KMS-11 (cell line): ENCODE results near the gene PDHX.

Experiments used
- H2AFZ ChIP-seq: fragments of 200-600 bp; sonication (generic); 2 replicates; pipeline ENCODE4 v1.6.1; 2016; ENCODE audit warnings: antibody characterized with exemption, mixed run types, low read depth
- H3K27ac ChIP-seq: fragments of 200-600 bp; sonication (generic); 2 replicates; pipeline ENCODE4 v1.6.1; 2016; ENCODE audit warnings: mild to moderate bottlenecking, mixed run types
- H3K27me3 ChIP-seq: fragments of 200-600 bp; sonication (generic); 2 replicates; pipeline ENCODE4 v1.6.1; 2017; ENCODE audit warnings: mild to moderate bottlenecking, low read depth, mixed run types, moderate library complexity; ENCODE audit not compliant: insufficient read depth
- H3K36me3 ChIP-seq: fragments of 200-600 bp; sonication (generic); 2 replicates; pipeline ENCODE4 v1.6.1; 2017; ENCODE audit warnings: mild to moderate bottlenecking, mixed run types; ENCODE audit not compliant: insufficient read depth
- H3K4me1 ChIP-seq: fragments of 200-600 bp; sonication (generic); 2 replicates; pipeline ENCODE4 v1.6.1; 2016; ENCODE audit warnings: mild to moderate bottlenecking, low read depth, mixed run types; ENCODE audit not compliant: poor library complexity, severe bottlenecking
- H3K4me2 ChIP-seq: fragments of 200-600 bp; sonication (generic); 2 replicates; pipeline ENCODE4 v1.7.0; 2016; ENCODE audit warnings: mild to moderate bottlenecking, mixed run types
- H3K4me3 ChIP-seq: fragments of 200-600 bp; sonication (generic); IDR thresholded peaks from 2 replicates; pipeline ENCODE4 v1.6.1; 2017; ENCODE audit warnings: low read depth, low read length, mixed read lengths; ENCODE audit not compliant: insufficient read depth
- H3K79me2 ChIP-seq: fragments of 200-600 bp; sonication (generic); 2 replicates; pipeline ENCODE4 v1.6.1; 2016; ENCODE audit warnings: low read depth, mixed run types; ENCODE audit not compliant: insufficient read depth
- H3K9ac ChIP-seq: fragments of 200-600 bp; sonication (generic); 2 replicates; pipeline ENCODE4 v1.6.1; 2016; ENCODE audit warnings: mild to moderate bottlenecking, mixed run types
- H4K20me1 ChIP-seq: fragments of 200-600 bp; sonication (generic); 2 replicates; pipeline ENCODE4 v1.6.1; 2016; ENCODE audit warnings: mild to moderate bottlenecking, mixed run types; ENCODE audit not compliant: insufficient read depth
- TF ChIP-seq, protein P1 (sequence below): fragments of 200-600 bp; sonication (generic); conservative IDR thresholded peaks from 2 replicates; pipeline ENCODE4 v1.6.1; 2017; ENCODE audit warnings: low read depth, mild to moderate bottlenecking, antibody characterized with exemption, low read length, moderate library complexity, mixed read lengths

Gene PDHX

DNA sequence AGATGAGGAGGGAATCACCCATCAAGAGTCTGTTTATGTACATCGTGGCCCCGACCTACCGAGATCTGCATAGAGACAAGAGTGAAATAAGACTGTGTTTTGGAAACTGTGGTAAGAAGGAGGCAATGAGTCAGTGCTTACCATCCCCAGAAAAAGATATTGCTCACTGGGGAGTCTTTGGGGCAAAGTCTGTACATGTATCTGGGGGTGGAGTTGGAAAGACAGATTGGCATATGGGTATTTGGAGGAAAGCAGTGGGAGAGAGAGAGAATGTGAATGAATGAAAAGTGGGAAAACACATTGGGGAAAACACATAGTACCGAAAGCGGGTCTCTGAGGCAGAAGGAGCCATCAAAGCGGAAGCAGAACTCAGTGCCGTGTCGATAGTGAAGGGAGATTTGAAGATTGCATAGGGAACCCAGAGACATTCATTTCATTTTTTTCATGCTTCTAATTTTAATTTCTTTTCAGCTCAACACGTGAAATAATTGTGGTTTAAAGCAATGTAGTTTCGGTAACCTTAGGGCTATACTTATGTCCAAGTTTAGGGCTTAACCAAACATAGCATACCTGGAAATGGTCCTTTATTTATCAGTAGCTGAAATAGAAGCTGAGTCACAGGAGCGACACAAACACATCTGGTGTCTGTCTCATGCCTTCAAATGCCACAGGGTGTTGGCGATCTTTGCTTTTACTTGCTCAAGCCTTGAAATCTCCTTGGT lies 124.0 kb downstream of the PDHX start:
- Histone ChIP-seq H3K9ac (no peak overlapping the region), H3K36me3 (no peaks in the 10 kb centered on the region), H3K4me3 (no peak overlapping the region), H3K79me2 (no peaks in the 10 kb centered on the region), H3K27ac (no peak overlapping the region), H3K4me2 (no peak overlapping the region), H3K27me3 (no peaks in the 10 kb centered on the region), H3K4me1 (no peaks in the 10 kb centered on the region), H4K20me1 (no peaks in the 10 kb centered on the region), H2AFZ (no peak overlapping the region)
- TF ChIP-seq, protein P1, sequence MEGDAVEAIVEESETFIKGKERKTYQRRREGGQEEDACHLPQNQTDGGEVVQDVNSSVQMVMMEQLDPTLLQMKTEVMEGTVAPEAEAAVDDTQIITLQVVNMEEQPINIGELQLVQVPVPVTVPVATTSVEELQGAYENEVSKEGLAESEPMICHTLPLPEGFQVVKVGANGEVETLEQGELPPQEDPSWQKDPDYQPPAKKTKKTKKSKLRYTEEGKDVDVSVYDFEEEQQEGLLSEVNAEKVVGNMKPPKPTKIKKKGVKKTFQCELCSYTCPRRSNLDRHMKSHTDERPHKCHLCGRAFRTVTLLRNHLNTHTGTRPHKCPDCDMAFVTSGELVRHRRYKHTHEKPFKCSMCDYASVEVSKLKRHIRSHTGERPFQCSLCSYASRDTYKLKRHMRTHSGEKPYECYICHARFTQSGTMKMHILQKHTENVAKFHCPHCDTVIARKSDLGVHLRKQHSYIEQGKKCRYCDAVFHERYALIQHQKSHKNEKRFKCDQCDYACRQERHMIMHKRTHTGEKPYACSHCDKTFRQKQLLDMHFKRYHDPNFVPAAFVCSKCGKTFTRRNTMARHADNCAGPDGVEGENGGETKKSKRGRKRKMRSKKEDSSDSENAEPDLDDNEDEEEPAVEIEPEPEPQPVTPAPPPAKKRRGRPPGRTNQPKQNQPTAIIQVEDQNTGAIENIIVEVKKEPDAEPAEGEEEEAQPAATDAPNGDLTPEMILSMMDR, result no peak

DNA sequence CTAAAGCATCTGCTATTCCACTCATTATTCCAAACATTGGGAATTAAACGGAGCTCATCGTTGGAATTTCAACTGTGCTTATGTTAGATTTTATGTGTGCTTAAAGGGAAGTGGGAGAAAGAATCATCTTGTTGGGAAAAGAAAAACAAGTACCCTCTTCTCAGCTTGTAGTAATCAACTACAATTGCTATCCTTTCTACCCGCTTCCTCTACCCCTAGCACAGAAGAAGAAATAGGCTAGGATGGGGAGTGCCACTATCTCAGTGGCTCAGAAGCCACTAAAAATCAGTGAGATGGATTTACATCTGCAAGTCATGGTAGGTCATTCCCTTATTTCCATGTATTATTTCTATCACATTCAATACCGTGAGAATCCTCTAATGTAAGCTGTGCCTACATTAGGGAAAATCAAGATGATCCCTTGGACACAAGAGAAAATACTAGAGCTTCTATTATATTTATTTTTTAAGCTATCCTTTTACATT lies 124.7 kb downstream of the PDHX start:
- Histone ChIP-seq H3K36me3 (no peaks in the 10 kb centered on the region), H3K4me1 (no peaks in the 10 kb centered on the region), H3K27me3 (no peaks in the 10 kb centered on the region), H3K9ac (no peak overlapping the region), H3K79me2 (no peaks in the 10 kb centered on the region), H3K4me3 (no peak overlapping the region), H4K20me1 (no peaks in the 10 kb centered on the region), H3K4me2 (no peak overlapping the region), H2AFZ (no peak overlapping the region), H3K27ac (no peak overlapping the region)
- TF ChIP-seq, protein P1, result no peak

DNA sequence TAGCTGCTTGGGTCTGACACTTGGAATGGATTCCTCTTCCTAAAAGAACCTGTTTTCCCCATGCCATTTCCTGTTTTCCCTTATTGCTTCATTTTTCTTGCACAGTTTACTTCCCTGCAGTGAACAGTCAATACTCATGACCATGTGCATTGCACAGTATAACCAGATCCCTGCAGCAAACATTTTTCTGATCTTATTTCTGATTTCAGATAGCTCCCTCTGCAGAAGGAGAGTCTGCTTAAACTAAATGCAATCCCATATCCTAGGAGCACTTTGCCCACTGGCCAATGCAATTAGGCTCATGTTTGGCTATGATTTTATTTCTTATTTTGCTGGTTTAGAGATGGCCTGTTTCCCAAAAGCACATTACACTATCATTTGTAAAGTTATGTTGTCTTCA lies 125.8 kb downstream of the PDHX start:
- Histone ChIP-seq H3K79me2 (no peaks in the 10 kb centered on the region), H3K27me3 (no peaks in the 10 kb centered on the region), H3K36me3 (no peaks in the 10 kb centered on the region), H3K4me3 (no peak overlapping the region), H3K9ac (no peak overlapping the region), H3K4me2 (no peak overlapping the region), H4K20me1 (no peaks in the 10 kb centered on the region), H3K27ac (no peak overlapping the region), H3K4me1 (no peaks in the 10 kb centered on the region), H2AFZ (no peak overlapping the region)
- TF ChIP-seq, protein P1, result no peak

DNA sequence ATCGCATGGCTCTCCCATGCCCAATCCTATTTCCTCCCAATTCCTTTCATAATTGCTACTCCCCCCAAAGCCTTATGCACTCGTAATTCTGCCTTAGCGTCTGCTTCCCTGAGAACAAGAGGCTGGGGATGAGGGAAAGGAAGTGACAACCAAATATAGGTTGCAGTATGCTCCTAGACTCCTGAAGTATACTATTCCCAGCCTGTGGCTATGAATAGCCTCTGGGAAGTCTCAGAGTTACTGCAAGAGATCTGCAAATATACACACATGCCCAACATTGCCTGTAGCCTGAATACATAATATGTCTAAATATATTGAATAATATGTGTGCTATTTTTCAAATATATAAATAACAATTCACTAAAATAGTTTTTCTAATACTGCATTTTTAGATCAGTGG lies 126.5 kb downstream of the PDHX start:
- no peak overlapping the region for H3K4me2 ChIP-seq
- H3K79me2 ChIP-seq, result no peaks in the 10 kb centered on the region
- no peaks in the 10 kb centered on the region for H3K27me3 ChIP-seq
- H3K9ac ChIP-seq, result no peak overlapping the region
- no peaks in the 10 kb centered on the region for H3K36me3 ChIP-seq
- no peak overlapping the region for H3K4me3 ChIP-seq
- H2AFZ ChIP-seq, result no peak overlapping the region
- H3K4me1 ChIP-seq, result no peaks in the 10 kb centered on the region
- H4K20me1 ChIP-seq, result no peaks in the 10 kb centered on the region
- TF ChIP-seq, protein P1, result no peak
- H3K27ac ChIP-seq, result no peak overlapping the region
